Measurements from ENCODE around the gene RAB10.
"Not testable (repeated sequence)": the region's sequence is repeated elsewhere in the genome, so short reads cannot be mapped to it uniquely, and the experiment has no call there.

Gene RAB10

DNA sequence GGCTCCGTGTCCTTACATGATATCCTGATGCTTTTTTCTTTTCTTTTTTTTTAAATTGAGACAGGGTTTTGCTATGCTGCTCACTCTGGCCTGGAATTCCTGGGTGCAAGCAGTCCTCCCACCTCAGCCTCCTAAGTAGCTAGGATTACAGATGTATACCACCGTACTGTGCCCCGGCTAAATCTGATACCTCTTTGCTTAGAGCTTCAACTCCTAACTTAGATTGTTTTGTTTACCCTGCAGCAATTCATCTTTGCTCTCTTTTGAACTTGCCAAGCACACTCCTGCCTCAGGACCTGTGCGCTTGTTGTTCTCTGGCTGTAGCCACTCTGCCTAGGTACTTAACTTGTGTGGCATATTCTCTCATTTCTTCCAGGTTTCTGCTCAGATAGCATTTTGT lies 24.5 kb downstream of the RAB10 start:
- DNase-seq (ENCODE audit: low spot score), result no peak

DNA sequence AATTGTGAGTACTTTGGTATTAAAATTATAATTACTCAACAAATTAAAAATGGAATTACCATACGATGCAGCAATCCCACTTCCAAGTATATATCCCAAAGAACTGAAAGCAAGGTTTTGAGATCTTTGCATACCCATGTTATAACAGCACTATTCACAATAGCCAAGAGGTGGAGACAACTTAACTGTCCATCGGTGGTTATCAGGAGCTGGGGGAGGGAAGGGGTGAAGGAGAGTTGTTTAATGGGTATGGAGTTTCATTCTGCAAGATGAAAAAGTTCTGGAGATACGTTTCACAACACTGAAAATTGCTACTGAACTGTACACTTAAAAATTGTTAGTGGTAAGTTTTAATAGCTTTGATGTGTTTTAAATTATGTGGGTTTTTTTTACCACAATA lies 25.7 kb downstream of the RAB10 start:
- DNase-seq (ENCODE audit: low spot score), result no peak

DNA sequence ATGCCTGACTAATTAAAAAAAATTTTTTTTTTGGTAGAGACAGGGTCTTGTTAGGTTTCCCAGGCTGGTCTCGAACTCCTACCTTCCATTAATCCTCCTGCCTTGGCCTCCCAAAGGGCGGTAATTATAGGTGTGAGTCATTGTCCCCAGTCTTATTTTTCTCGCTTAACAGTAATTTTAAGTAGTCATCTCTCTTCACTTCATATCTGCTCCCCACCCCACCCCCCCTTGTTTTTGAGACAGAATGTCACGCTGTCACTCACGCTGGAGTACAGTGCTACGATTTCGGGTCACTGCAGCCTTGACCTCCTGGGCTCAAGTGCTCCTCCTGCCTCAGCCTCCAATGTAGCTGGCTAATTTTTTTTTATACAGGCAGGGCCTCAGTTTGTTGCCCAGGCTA lies 27.7 kb downstream of the RAB10 start:
- DNase-seq (ENCODE audit: low spot score), result no peak

DNA sequence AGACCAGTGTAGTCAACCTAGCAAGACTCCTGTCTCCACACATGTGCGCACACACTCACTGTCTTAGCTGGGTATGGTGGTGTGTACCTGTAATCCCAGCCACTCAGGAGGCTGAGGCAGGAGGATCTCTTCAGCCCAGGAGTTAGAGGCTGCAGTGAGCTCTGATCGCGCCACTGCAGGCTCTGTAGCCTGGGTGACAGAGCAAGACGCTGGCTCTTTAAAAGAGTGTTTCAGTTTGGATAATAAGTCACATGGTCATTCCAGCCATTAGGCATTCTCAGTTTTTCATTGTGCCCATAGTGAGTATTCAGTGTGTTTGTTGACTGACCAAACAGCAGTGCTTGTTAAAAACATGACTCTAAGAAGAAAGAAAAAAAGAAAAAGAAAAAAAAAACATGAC lies 31.0 kb downstream of the RAB10 start:
- DNase-seq (ENCODE audit: low spot score), result no peak

DNA sequence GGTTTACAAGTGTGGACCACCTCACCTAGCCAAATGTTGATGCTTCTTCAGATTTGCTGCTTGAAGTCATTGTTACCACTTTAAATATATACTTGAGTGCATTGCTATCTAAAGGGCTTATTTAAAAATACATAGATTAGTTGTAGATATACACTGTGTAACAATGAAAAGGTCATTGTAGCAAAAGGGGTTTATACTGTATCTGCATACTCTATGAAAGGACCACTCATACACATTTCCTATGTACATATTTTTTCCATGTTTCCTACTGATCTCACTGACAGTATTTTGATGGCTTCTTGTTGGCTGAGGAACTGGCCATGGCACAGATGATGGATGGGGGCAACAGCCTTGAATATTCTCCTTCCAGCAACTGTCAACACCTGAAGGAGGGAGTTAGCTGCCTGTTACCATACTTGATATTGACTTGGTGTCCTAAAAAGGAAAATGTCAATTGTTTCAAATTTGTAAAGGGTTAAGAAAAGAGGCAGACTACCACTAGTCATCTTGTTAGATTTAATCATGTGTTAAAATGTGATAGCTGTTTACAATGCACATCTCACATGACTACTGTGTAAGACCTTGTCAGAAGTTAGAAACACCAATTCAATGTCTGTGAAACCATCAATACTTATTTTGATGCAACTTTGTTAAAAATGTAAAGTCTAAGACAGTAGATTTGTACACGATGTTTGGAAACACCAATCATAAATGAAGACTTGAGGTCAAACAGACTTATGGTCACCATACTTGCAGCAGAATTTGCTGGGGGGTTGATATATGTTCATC lies 33.5 kb downstream of the RAB10 start:
- no peak for DNase-seq (ENCODE audit: low spot score)

DNA sequence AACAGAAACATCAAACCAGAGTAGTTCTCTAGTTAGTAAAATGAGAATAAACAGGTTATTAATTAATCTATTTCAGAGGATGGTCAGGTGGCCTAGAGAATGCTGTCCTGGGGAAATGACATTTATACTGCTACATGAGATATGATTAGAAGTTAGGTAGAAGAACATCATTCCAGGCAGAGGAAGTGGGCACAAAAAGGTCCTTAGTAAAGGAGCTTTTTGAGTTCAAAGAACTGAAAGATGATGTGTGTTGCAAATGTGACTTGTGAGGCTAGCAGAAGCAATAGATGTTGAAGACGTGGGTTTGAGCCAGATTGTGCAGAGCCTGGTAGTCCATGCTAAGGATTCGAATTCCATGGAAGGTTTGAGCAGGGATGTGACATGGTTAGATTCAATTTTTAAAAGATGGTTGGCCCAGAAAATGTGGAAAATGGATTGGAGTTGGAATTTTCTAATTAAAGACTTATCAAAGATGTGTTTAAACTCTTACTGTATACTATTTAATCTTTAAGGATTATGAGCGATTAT lies 34.2 kb downstream of the RAB10 start:
- peak; percentile 42 for DNase-seq (ENCODE audit: low spot score)

DNA sequence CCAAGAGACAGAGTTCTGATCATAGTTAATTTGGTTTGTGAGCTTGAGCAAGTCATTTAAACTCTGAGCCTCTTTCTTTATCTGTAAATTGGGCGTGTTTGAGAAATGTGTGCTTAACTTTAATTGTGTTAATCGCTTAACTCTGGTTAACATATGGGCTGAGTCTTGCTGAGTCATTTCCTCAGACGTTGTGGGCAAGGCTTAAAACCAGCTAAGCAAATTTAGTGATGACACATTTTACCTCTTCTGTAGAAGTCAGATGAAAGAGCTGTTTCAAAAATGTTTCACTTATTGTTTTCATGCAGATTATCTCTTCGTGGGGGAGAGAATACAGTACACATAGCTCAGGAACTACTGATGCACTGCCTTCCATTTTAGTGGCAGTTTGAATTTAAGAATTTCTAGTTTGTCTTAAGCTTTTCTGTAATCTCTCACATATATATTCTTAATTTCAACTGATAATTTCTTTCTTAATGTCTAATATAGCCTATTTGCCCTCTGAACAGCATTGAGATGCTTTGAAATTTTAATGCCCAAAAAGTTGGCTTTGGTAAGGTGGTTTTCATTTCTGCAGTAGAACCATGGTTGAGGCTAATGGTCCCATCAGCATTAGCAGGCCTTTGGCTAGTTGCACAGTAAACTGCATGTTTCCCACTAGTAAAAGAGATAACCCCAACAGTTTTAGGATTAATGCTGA lies 34.9 kb downstream of the RAB10 start:
- DNase-seq (ENCODE audit: low spot score), result peak; percentile 89

DNA sequence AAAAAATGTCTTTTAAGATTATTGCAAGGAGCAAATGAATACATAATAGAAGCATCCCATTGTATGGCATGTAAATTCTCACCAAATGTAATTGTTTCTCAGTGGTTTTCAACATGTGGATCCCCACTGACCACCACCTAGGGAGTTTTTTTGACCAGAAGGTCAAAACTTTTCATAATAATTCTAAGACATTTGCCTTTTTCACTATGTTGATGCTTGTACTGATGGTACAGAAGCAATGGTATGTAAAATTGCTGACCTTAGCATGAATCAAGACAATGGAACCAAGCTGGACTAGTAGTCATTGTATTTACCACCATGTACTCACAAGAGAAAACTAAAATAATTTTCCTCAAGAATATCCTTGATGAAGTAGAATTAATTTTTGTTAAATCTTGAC lies 36.8 kb downstream of the RAB10 start:
- DNase-seq (ENCODE audit: low spot score), result no peak

DNA sequence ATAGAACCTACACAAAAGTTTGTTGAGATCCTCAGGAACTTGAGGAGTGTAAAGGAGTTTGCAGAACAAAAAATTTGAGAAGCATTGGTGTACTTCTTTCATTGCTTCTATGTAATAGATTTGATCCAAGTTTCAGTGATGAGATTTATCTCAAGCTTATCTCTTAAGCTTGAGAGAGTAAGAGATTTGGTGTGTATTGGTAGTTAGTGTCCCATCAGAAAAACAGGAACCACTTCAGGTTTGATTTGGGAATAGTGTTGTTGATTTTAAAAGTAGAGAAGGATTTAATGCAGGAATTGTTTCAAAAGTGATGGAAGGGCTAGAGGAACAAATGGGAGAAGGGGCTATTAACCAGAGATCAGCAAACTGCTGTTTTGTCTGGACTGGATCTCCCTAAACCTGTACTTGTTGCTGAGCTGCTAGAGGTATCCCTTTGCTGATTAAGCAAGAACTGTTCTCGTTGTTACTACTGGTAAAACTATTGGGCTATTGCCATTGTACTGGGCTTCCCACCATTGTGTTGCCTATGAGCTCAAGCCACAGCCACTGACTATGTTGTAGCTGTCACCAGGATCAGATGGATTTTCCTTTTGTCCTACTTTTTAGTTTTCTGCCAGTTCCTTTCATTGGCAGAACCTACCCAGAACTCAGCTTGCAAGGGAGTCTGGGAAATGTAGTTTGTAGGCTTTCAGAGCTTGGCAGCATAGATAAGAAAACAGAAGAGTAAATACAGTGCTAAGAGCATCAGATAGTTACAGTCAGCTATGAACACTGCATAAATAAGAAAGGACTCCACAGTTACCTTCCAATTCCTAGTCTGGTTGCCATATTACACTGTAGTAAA lies 39.3 kb downstream of the RAB10 start:
- DNase-seq (ENCODE audit: low spot score), result no peak

DNA sequence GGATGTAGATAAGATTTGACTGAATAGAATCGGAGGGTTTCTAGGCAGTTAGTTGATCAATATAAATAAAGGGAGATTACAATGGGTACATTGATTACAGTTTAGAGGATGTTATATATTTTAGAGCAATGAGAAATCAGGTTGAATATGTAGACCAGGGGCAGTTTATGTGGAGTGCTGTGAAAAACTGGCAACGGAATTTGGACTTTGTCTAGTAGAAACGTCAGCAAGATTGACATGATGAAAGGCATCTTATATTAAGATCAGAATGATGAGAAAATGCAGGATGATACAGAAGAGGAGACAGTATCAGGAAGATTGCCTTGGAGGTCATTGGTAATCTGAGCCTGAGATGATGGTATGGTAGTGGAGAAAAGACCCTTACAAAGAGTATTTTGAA lies 39.9 kb downstream of the RAB10 start:
- no peak for DNase-seq (ENCODE audit: low spot score)

DNA sequence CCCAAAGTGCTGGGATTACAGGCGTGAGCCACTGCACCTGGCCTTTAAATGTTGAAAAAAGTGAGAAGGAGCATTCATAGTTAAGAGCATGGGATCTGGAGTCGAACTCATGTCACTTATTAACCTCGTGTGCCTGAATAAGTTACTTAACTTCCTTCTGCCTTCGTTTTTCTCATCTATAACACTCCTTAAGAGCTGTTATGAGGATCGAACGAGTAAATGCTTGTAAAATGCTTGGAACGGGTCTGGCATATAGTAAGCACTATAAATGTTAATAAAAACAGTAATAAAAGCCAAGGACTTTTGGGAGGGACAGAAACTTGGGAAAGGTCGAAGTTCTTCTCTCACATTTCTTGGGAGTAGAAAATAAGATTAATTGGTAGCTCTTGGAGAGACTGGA lies 40.8 kb downstream of the RAB10 start:
- no peak for DNase-seq (ENCODE audit: low spot score)

DNA sequence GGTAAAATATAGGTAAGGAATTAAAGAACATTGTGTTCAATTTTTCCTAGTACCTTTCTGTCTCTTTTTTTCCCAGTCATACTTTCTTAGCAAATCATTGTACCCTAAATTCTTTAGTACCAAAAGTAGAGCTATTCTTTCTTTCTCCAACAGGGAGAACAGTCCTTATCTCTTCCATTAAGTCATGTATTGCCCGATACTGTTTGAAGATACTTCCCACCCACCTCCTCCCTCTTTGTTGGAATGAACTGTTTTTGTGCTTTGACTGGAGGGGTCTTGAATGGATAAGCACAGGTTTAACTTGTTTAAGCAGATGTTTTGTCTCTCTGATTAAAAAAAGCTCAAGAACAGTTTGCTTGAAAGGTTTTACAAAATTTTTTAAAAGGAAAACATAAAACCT lies 41.3 kb downstream of the RAB10 start:
- no peak for DNase-seq (ENCODE audit: low spot score)

DNA sequence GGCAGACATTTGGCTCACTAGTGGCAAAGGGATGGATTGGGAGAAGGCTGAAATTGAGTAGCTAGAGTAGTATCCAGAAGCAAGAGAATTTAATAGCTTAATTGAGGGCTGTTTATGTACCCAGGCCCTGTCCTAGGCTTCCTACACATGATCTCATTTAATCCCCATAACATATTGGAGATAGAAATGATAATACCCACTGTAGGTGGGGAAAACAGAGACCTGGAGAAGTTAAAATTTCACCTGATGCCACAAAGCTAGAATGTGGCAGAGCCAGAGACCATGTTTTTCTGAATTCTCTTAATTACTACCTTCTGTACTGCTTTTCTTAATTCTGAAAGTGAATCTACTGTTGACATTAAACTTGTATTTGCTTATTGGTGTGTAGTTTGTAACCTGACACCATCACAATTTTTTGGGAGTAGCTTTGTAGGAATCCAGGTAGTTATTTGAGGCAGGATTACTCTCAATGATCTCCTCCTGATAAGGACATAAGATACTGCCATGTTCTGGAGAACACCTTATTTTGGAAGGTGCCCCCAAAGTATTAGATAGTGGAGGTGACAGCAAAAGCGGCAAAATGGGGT lies 42.2 kb downstream of the RAB10 start:
- no peak for DNase-seq (ENCODE audit: low spot score)

DNA sequence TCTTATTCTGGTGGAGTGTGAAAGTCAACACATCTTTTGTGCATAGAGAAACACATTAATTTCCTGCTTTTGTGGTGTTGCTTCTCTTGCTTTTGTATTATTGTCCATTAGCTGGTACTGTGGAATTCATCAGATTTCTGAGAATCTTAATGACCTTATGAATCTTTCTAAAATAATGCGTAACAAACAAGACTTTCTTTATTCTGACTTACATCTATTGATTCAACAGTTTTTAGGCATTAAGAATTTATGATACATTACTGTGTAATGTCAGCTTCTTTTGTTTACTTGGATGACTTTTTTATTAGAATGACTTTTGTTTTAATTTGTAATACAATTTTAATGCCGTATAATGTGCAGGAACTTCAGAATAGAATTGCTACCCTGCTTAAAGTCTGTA lies 43.4 kb downstream of the RAB10 start:
- DNase-seq (ENCODE audit: low spot score), result no peak

DNA sequence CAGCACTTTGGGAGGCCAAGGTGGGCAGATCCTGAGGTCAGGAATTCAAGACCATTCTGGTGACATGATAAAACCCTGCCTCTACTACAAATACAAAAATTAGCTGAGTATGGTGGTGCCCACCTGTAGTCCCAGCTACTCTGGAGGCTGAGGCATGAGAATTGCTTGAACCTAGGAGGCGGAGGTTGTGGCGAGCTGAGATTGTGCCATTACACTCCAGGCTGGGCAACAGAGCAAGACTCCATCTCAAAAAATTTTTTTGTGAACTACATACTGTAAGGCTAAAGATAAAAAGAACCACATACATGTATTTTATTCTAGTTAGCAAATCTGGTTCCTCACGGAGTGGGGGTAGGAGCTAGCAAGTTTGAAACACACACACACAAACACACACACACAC lies 45.1 kb downstream of the RAB10 start:
- DNase-seq (ENCODE audit: low spot score), result no peak

DNA sequence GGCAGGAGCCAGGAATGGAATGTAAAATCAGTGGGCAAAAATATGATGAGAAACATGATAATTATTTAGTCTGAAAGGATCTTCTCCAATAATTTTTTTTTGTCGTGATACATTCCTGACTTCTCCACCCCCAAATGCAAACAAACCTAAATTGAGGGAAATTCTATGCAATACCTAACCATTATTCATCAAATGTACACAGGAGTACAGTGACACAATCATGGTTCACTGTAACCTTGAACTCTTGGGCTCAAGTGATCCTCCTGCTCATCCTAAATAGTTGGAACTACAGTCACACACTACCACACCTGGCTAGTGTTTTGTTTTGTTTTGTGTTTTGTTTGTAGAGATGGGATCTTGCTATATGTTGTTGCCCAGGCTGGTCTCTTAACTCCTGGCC lies 46.5 kb downstream of the RAB10 start:
- no peak for DNase-seq (ENCODE audit: low spot score)

DNA sequence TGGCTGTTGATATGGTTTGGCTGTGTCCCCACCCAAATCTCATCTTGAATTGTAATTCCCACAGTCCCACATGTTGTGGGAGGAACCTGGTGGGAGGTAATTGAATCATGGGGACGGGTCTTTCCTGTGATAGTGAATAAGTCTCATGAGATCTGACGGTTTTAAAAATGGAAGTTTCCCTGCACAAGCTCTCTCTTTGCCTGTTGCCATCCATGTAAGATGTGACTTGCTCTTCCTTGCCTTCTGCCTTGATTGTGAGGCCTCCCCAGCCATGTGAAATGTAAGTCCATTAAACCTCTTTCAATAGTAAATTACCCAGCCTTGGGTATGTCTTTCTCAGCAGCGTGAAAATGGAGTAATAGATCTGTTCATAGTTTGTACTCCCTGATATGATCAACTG lies 47.0 kb downstream of the RAB10 start:
- DNase-seq (ENCODE audit: low spot score), result not testable (repeated sequence)

DNA sequence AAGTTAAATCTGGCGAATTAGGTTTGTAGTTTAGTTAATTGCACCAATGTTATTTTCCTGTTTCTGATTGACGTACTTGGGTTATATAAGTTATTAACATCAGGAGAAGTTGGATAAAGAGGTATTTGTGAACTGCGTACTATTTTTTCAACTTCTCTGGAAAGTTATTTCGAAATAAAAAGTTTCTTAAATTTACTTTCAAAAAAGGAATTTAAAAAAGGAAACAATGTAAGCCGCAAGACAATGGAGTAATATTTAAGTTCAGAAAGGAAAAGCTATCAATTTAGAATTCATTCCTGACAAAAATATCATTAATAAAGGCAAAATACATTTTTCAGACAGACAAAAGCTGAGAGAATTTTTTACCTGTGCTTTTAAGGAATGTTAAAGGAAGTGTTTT lies 47.7 kb downstream of the RAB10 start:
- no peak for DNase-seq (ENCODE audit: low spot score)

DNA sequence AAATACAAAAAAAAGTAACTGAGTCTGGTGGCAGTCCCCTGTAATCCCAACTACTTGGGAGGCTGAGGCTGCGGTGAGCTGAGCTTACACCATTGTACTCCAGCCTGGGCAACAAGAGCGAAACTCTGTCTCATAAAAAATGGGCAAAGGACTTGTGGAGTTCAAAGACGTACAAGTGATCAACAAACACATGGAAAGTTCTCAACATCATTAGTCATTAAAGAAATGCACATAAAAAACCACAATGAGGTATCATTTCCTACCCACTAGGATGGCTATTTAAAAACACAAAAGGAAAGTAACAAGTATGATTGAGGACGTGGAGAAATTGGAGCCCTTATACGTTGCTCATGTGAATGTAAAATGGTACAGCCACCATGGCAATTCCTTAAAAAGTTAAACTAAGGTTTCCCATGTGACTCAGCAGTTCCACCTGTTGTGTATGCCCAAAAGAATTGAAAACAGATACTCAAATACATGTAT lies 52.3 kb downstream of the RAB10 start:
- peak; percentile 54 for DNase-seq (ENCODE audit: low spot score)

DNA sequence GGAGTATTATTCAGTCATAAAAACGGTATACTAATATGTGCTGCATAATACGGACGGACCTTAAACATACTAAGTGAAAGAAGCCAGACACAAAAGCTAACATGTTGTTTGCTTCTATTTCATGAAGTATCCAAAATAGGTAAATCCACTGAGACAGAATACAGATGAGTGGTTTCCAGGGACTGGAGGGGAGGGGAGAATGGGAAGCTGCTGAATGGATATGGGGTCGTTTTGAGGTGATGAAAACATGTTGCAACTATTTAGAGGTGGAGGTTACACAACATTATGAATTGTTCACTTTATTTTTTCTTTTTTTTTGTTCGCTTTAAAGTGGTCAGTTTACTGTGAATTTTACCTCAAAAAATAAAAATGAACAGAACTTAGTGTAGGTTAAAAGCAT lies 52.9 kb downstream of the RAB10 start:
- no peak for DNase-seq (ENCODE audit: low spot score)

DNA sequence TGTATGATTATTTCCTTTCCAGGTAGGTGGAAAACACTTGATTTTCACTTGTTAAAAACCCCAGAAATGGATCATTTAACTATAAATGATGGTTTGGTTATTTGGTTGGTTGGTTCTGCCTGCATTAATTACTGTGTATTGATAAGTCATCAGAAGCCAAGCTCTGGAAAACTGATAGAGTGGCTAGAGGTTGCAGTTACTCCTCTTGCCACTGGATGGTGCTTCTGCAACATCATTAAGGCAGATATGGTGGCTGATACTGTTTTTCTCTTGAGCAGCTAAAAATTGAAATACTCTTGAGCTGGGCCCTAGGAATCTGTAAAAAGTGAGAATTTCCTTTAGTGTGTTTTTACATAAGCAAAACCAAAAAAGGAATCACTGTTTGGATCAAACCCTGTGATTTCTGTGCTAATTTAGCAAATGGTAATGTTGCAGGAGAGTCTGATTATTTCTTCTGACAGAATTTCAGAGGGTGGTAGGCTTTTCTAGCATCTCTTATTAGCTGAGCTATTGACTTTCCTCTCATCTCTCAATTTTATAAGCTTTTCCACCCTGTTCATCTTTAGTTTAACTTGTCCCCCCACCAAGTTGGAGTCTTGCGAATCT lies 54.3 kb downstream of the RAB10 start:
- DNase-seq (ENCODE audit: low spot score), result peak; percentile 47

DNA sequence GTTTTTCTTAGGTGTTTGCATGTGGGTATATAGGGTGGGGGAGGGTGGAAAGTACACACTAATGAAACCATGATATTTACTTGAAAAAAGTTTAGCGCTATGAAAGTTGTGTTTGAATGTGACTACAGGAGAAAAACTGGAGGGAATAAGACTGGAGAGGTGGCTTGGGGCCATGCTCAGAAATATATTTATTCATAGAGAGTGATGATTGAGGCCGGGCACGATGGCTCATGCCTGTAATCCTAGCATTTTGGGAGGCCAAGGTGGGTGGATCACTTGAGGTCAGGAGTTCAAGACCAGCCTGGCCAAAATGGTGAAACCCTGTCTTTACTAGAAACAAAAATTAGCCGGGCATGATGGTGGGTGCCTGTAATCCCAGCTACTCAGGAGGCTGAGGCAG lies 55.0 kb downstream of the RAB10 start:
- not testable (repeated sequence) for DNase-seq (ENCODE audit: low spot score)

Measured in activated CD4-positive, alpha-beta T cell treated with anti-CD3 and anti-CD28 coated beads, Interleukin-2, Interleukin-4, amounts not matched to agents 100 ng/mL and 50 ng/mL, durations not matched to agents 16 hours and 8 hours (primary cell).